Activated naive CD8-positive, alpha-beta T cell treated with anti-CD3 and anti-CD28 coated beads, Interleukin-2, amount 10 ng/mL, durations not matched to agents 7 days and 5 days (primary cell): ENCODE data around the gene OCSTAMP. TPM values are rescaled to one million over a fixed set of nuclear protein-coding genes. Genes with fewer than 3 reads are reported as not detected.

Source experiments
- ATAC-seq: fragments of 150-1000 bp; cut with Tn5 transposase; one replicate; pipeline ENCODE4 v1.10.0; 2021; ENCODE audit warnings: low read depth, moderate library complexity
- POLR2A ChIA-PET: fragments of 350-600 bp; sonication (Branson Sonifier 250); formaldehyde crosslinking; loops from one replicate; lab custom pipeline; 2021; ENCODE audit warnings: antibody characterized with exemption; lab: Charles Lee
- DNase-seq: peaks from one replicate; pipeline ENCODE4 v3.0.0; 2021
- H3K27ac Mint-ChIP-seq: one replicate; pipeline ENCODE4 v1.8.0; 2022; ENCODE audit warnings: mild to moderate bottlenecking, mixed read lengths
- H3K27me3 Mint-ChIP-seq: one replicate; pipeline ENCODE4 v1.8.0; 2022; ENCODE audit warnings: mild to moderate bottlenecking, moderate library complexity, mixed read lengths
- H3K36me3 Mint-ChIP-seq: one replicate; pipeline ENCODE4 v1.8.0; 2021; ENCODE audit warnings: mild to moderate bottlenecking, mixed read lengths
- H3K4me1 Mint-ChIP-seq: one replicate; pipeline ENCODE4 v1.8.0; 2021; ENCODE audit warnings: mixed read lengths
- H3K4me3 Mint-ChIP-seq: one replicate; pipeline ENCODE4 v1.8.0; 2022; ENCODE audit warnings: mild to moderate bottlenecking, moderate library complexity, mixed read lengths
- H3K9me3 Mint-ChIP-seq: one replicate; pipeline ENCODE4 v1.8.0; 2021; ENCODE audit warnings: mixed read lengths
- total RNA-seq, 2 experiments: library from RNA; stranded (reverse); gene quantifications; one replicate each; pipeline ENCODE4 v1.2.3, GENCODE V29; 2021

OCSTAMP gene
- total RNA-seq, 2 experiments from 2014 or later: not detected

DNA sequence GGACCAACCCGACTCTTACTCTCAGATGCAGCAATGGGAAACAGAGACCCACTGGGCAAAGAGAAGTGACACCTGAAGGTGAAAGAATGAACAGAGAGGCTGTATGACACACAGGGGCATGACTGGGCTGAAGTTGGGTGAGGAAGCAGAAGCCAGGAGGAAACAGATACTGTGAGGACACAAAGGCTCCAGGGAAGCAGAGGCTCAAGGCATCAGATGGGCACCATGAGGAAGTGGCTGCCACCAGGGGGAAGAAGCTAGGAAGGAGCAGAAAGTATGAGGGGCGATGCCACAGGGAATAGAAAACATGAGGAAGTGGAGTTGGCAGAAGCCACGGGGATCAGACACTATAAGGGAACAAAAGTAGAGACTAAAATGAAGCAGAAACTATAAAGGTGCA is 30.9 kb upstream of the OCSTAMP start:
- Mint-ChIP-seq H3K4me3 (no peak overlapping the region), H3K9me3 (no peaks in the 10 kb centered on the region), H3K27me3 (peaks cover 18% of the 10 kb centered on the region), H3K4me1 (no peaks in the 10 kb centered on the region), H3K27ac (no peak overlapping the region), H3K36me3 (no peaks in the 10 kb centered on the region)
- POLR2A ChIA-PET: no interaction called here
- no peak for ATAC-seq
- no peak for DNase-seq

DNA sequence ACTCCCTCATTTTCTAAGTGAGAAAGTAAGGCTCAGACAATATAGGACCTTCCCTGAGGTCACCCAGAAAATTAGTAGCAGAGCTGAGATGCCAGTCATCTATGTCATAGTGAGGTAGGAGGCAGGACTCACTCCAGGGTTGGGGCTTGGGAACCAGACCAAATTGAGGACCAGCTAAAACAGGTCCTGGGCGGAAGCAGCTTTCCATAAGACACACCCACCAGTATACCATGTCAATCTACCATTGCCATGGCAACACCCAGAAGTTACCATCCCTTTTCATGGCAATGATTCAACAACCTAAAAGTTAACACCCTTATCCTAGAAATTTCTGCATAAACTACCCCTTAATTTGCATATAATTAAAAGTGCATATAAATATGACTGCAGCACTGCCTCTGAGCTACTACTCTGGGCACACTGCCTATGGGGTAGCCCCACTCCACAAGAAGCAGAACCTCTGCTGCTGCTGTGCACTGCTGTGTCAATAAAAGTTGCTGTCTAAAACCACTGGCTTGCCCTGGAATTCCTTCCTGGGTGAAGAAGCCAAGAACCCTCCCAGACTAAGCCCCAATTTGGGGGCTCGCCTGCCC is 30.3 kb upstream of the OCSTAMP start:
- Mint-ChIP-seq H3K9me3 (no peaks in the 10 kb centered on the region), H3K27me3 (peaks cover 20% of the 10 kb centered on the region), H3K27ac (no peak overlapping the region), H3K4me3 (no peak overlapping the region), H3K36me3 (no peaks in the 10 kb centered on the region), H3K4me1 (peaks cover 6% of the 10 kb centered on the region)
- ATAC-seq (no peak), DNase-seq (no peak)
- POLR2A ChIA-PET: no interaction called here

DNA sequence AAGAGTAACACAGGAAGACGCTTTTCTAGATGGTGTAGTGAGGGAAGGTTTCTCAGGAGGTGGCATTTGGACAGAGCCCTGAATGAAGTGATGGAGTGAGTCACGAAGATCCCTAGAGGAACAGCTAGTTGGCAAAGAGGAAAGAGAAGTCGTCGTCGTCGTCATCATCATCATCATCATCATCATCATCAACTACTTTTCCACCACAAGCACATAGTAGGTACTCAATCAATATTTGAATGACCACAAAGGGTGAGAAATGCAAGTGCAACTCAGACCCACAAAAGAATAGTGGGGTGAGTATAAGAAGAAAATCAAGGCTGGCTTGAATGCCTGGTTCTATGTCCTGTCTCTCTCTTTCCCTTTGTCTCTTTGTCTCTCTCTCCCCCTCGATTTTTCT is 28.3 kb upstream of the OCSTAMP start:
- DNase-seq: no peak
- H3K36me3 Mint-ChIP-seq: no peaks in the 10 kb centered on the region
- H3K4me1 Mint-ChIP-seq: peaks cover 6% of the 10 kb centered on the region
- ATAC-seq: no peak
- POLR2A ChIA-PET: no interaction called here
- H3K27me3 Mint-ChIP-seq: peaks cover 28% of the 10 kb centered on the region
- no peak overlapping the region for H3K27ac Mint-ChIP-seq
- H3K9me3 Mint-ChIP-seq: no peaks in the 10 kb centered on the region
- H3K4me3 Mint-ChIP-seq: no peak overlapping the region

DNA sequence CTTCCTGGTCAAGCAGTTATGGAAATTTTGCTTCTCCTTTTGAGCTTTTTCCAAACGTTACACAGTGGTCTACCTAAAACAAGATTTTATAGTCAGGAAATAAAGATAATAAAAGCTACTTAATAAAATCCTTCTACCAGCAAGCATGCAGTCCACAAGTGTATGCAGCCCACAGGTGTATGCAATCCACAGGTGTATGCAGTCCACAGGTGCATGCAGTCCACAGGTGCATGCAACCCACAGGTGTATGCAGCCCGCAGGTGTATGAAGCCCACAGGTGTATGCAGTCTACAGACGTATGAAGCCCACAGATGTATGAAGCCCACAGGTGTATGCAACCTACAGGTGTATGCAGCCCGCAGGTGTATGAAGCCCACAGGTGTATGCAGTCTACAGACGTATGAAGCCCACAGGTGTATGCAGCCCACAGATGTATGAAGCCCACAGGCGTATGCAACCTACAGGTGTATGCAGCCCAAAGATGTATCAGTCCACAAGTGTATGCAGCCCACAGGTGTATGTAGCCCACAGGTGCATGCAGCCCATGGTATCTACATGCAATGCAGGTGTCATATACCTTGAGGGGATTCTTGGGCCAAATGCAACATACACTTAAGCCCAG is 26.4 kb upstream of the OCSTAMP start:
- peaks cover 32% of the 10 kb centered on the region for H3K27me3 Mint-ChIP-seq
- no peaks in the 10 kb centered on the region for H3K9me3 Mint-ChIP-seq
- H3K4me1 Mint-ChIP-seq: peaks cover 6% of the 10 kb centered on the region
- no peak overlapping the region for H3K27ac Mint-ChIP-seq
- H3K36me3 Mint-ChIP-seq: no peaks in the 10 kb centered on the region
- H3K4me3 Mint-ChIP-seq: no peak overlapping the region
- ATAC-seq (no peak), DNase-seq (no peak)
- POLR2A ChIA-PET: no interaction called here

DNA sequence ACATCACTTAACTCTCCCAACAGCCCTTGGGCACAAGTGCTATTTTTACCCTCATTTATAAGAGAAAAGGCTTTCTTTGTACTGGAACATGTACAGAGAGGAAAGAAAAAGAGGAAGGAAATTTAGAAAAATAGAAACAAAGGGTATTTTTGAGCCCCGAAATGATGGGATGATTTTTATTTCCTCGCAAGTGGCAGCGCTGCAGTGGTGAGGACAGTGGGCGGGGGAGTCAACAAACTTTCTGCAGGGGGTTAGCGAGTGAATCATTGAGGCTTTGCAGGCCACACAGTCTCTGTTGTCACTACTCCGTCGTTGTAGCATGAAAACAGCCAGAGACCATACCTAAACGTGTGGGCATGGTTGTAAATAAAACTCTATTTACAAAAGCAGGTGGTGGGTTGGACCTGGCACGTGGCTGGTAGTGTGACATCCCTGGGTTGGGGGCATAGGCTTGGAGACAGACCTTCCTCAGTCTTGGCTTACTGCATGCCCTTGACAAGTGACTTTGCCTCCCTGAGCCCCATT is 25.5 kb upstream of the OCSTAMP start:
- POLR2A ChIA-PET: no interaction called here

DNA sequence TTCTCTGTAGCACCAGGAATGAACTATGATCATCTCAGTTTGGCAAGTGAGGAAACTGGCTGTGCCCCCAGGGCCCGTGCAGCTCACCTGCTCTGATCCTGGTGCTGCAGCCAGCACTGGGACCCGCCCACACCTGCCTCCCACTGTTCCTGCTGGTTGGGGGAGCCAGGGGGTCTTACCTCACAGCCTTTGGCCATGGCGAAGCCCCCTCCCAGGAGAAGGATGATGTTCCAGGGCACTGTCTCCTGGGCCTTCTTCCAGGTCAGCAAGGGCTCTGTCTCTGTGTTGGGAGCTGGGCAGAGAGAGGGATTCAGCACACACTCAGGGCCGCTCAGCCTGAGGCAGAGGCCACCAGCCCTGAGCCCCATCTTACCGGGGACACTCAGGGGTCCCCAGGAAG is 24.9 kb upstream of the OCSTAMP start:
- POLR2A ChIA-PET: no interaction called here
- Mint-ChIP-seq H3K4me3 (no peak overlapping the region), H3K4me1 (peaks cover 6% of the 10 kb centered on the region), H3K27me3 (peaks cover 32% of the 10 kb centered on the region), H3K36me3 (no peaks in the 10 kb centered on the region), H3K9me3 (no peaks in the 10 kb centered on the region), H3K27ac (no peak overlapping the region)
- DNase-seq: no peak
- ATAC-seq: no peak

More for the DNA sequence above, 25.5 kb upstream of the OCSTAMP start:
- Mint-ChIP-seq H3K4me1 (peaks cover 6% of the 10 kb centered on the region), H3K36me3 (no peaks in the 10 kb centered on the region), H3K4me3 (no peak overlapping the region), H3K9me3 (no peaks in the 10 kb centered on the region), H3K27ac (no peak overlapping the region), H3K27me3 (peaks cover 30% of the 10 kb centered on the region)
- ATAC-seq (no peak), DNase-seq (no peak)

DNA sequence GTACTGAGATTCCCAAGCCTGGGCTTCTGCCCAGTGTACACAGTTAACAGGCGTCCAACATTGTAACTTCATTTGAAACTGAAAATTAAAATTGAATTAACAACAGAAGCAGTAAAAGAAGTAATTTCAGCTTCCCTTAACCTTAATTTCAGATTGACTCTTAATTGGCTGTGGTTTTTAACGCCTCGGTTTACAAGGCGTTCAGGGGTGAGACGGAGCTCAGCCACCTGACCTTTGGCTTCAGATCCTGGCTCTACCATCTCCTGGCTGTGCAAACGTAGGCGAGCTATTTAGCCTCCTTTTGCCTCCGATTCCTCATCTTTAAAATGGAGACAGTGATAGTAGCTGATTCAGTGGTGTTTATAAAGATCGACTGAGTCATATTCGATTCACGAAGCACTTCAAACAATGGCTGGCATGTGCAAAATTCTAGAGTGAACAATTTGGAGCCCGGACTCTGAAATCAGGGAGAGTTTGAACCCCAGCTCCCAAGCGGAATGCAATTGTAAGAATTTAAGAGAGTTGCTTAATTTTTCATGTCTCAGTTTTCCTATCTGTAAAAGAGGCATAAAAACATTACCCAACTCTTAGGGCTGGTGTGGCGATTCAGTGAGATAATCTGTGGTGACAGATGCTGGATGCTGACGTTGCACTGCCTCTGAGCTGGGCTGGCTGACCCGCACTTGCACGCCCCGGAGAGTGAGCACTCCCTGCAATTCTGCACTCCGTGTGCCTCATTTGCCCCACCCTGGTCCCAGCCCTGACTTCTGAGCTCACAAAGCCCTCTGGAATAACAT is 23.5 kb upstream of the OCSTAMP start:
- DNase-seq (no peak), ATAC-seq (no peak)
- Mint-ChIP-seq H3K9me3 (no peaks in the 10 kb centered on the region), H3K4me1 (peaks cover 6% of the 10 kb centered on the region), H3K4me3 (no peak overlapping the region), H3K36me3 (no peaks in the 10 kb centered on the region), H3K27ac (no peak overlapping the region), H3K27me3 (peaks cover 42% of the 10 kb centered on the region)
- POLR2A ChIA-PET: no interaction called here

DNA sequence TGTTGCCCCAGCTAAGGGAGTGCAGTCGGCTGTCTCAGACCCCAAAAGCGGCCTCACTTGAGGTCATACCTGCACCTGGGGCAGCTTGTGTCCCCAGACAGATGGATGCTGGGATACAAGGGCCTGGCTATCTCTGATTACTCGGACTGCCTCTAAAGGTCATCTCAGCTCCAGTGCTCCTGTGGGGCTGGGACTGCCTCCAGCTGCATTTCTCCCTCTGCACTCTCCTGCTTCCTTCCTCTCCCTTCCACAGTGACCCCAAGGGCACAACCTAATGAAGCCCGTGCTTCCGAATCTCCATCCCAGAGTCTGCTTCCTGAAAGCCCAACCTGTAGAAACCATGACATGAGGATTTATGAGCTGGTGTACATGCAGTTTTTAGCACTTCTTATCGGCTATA is 22.8 kb upstream of the OCSTAMP start:
- POLR2A ChIA-PET: no interaction called here
- no peaks in the 10 kb centered on the region for H3K9me3 Mint-ChIP-seq
- no peak overlapping the region for H3K27ac Mint-ChIP-seq
- DNase-seq: no peak
- no peaks in the 10 kb centered on the region for H3K36me3 Mint-ChIP-seq
- H3K4me3 Mint-ChIP-seq: no peak overlapping the region
- ATAC-seq: no peak
- peaks cover 6% of the 10 kb centered on the region for H3K4me1 Mint-ChIP-seq
- H3K27me3 Mint-ChIP-seq: peaks cover 42% of the 10 kb centered on the region

DNA sequence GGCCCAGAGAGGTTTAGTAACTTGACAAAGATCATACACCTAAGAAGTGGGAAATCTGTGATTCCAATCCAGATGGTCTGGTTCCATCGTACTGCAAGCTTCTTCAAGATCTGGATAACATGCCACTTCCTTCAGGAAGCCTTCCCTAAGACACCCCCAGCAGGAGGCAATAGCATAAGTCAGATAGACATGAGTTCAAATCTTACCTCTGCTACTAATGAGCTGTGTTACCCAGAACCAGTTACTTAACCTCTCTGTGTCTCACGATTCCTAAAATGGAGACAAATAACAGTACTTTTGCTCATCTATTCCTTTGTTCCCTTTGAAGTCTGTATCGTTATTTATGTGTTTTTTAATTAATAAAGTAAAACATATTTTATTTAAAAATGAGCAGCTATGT is 22.3 kb upstream of the OCSTAMP start:
- ATAC-seq (no peak), DNase-seq (no peak)
- Mint-ChIP-seq H3K36me3 (no peaks in the 10 kb centered on the region), H3K27me3 (peaks cover 42% of the 10 kb centered on the region), H3K9me3 (no peaks in the 10 kb centered on the region), H3K27ac (no peak overlapping the region), H3K4me3 (no peak overlapping the region), H3K4me1 (peaks cover 6% of the 10 kb centered on the region)
- POLR2A ChIA-PET: no interaction called here

DNA sequence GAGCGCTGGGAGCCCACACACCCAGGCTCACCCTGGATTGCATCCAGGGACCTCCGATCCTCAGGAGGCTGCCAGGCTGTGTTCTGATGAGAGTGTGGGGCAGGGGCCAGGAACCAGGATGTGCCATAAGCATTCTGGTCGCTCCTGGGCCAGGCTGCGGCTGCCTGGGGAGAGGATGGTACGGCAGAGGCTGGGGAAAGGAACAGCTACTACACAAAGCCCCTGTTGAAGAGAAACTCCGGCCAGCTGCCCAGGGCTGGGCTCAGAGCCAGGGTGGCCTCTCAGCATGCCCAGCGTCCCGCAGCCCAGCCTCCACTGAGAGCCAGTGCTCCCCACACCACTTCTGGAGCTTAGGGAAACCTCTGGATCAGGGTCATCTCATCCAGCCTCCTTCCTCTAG is 21.7 kb upstream of the OCSTAMP start:
- Mint-ChIP-seq H3K36me3 (no peaks in the 10 kb centered on the region), H3K4me1 (peaks cover 7% of the 10 kb centered on the region), H3K4me3 (no peak overlapping the region), H3K27me3 (peaks cover 46% of the 10 kb centered on the region), H3K9me3 (no peaks in the 10 kb centered on the region), H3K27ac (no peak overlapping the region)
- DNase-seq (no peak), ATAC-seq (no peak)
- POLR2A ChIA-PET: no interaction called here

DNA sequence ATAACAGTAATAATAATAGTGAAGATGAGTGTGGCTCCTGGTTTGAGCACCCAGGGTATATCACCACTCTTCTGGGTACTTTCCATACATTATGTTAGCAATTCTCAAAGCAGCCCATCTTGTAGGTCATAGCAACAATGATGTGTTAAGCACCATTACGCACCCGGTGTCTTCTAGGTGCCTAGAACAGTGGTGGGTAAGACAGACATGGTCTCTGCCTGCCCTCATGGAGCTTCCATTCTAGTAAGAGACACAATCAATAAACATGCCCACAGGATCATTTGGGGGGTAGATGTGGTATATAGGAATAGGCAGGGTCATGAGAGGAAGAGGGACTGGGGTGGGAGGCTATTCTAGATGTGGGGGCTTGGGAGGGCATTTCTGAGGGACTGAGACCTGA is 21.0 kb upstream of the OCSTAMP start:
- no peak for DNase-seq
- POLR2A ChIA-PET: no interaction called here
- no peak overlapping the region for H3K4me3 Mint-ChIP-seq
- no peaks in the 10 kb centered on the region for H3K9me3 Mint-ChIP-seq
- peaks cover 47% of the 10 kb centered on the region for H3K27me3 Mint-ChIP-seq
- H3K4me1 Mint-ChIP-seq: peaks cover 7% of the 10 kb centered on the region
- H3K27ac Mint-ChIP-seq: no peak overlapping the region
- H3K36me3 Mint-ChIP-seq: no peaks in the 10 kb centered on the region
- ATAC-seq: no peak

DNA sequence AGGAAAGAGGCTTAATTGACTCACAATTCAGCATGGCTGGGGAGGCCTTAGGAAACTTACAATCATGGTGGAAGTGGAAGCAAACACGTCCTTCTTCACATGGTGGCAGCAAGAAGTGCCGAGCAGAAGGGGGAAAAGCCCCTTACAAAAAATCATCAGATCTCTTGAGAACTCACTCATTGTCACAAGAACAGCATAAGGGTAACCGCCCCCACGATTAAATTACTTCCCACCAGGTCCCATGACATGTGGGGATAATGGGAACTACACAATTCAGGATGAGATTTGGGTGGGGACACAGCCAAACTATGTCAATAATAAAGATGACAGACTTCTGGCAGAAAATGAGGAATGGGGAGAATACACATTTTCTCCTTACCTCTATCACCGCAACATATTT is 20.5 kb upstream of the OCSTAMP start:
- POLR2A ChIA-PET: no interaction called here
- Mint-ChIP-seq H3K9me3 (no peaks in the 10 kb centered on the region), H3K27me3 (peaks cover 52% of the 10 kb centered on the region), H3K4me3 (no peak overlapping the region), H3K36me3 (no peaks in the 10 kb centered on the region), H3K4me1 (peaks cover 4% of the 10 kb centered on the region), H3K27ac (no peak overlapping the region)
- ATAC-seq (no peak), DNase-seq (no peak)

DNA sequence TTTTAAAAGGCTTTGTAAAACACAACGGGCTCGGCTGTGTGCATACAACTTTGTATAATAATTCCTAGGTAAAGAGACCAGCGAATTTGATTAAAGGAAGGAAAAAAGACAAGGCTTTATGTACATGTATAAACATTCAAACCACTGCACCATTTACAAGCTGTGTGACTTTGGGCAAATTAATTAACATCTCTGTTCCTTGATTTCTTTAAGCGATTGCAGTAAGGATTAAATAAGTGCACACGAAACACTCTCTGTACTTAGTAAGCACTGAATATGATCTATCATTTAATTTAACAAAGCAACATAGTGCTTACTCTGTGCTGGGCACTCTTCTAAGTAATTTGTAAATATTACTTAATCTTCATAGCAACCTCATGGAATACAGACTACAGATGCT is 19.5 kb upstream of the OCSTAMP start:
- DNase-seq: no peak
- Mint-ChIP-seq H3K9me3 (no peaks in the 10 kb centered on the region), H3K36me3 (no peaks in the 10 kb centered on the region), H3K27ac (no peak overlapping the region), H3K4me3 (no peak overlapping the region), H3K4me1 (peaks cover 3% of the 10 kb centered on the region), H3K27me3 (peaks cover 53% of the 10 kb centered on the region)
- no peak for ATAC-seq
- POLR2A ChIA-PET: no interaction called here
